HepG2 (cell line): ENCODE data around the gene CDKN1A. TPM values are rescaled to one million over a fixed set of nuclear protein-coding genes. Genes with fewer than 3 reads are reported as not detected.

Experiments used
- ATAC-seq: fragments of 200-7000 bp; cut with Tn5 transposase; 3 replicates; pipeline ENCODE4 v1.9.1; 2020; ENCODE audit warnings: mild to moderate bottlenecking, moderate library complexity
- BruUV-seq: library from RNA; stranded (reverse); fragments of 400-500 nt; replicated peaks from 2 replicates; lab custom pipeline; 2021; lab: Mats Ljungman, UMichigan
- CTCF ChIA-PET: fragments of 300-600 bp; formaldehyde crosslinking; extraction: SDS; loops from one replicate; lab custom pipeline; 2021; ENCODE audit warnings: low total read pairs, inconsistent platforms, low intra/inter-chr PET ratio; lab: Yijun Ruan, JAX
- POLR2A ChIA-PET: fragments of 350-600 bp; sonication (Branson Sonifier 250); formaldehyde crosslinking; loops from one replicate; lab custom pipeline; 2020; ENCODE audit warnings: antibody characterized with exemption, inconsistent platforms; lab: Yijun Ruan, JAX
- DNase-seq: peaks from one replicate; pipeline ENCODE4 v3.0.0-alpha.2; 2015; ENCODE audit warnings: low spot score
- FAIRE-seq: peaks from 3 replicates; lab custom pipeline; 2011; peaks lifted over from hg19 to GRCh38; lab: Jason Lieb, UNC
- H2AFZ ChIP-seq: one replicate; pipeline ENCODE4 v1.6.1; 2011; ENCODE audit warnings: low read length, inconsistent platforms
- H3K27ac ChIP-seq: fragments of 300-600 bp; 3 replicates; pipeline ENCODE4 v1.8.0; 2011; ENCODE audit warnings: mixed run types, mild to moderate bottlenecking, mixed read lengths, low read length, inconsistent platforms; ENCODE audit not compliant: insufficient read depth; ENCODE audit errors: extremely low read length
- H3K27me3 ChIP-seq, 2 experiments: fragments of 200-600 bp in 1 of 2; 2 replicates in 1 of 2; 3 replicates in 1 of 2; pipeline versions ENCODE4 v1.6.0 to v1.8.0; 2011; ENCODE audit warnings: low read length in 2 of 2, mild to moderate bottlenecking in 2 of 2, moderate library complexity in 2 of 2, inconsistent platforms in 1 of 2; ENCODE audit not compliant: insufficient read depth in 2 of 2, control insufficient read depth in 1 of 2
- H3K36me3 ChIP-seq, 2 experiments: fragments of 200-600 bp in 1 of 2; replicated peaks in 1 of 2; 2 replicates in 1 of 2; 3 replicates in 1 of 2; pipeline versions ENCODE4 v1.5.1 to v1.8.0; 2011; ENCODE audit warnings: low read length in 2 of 2, inconsistent platforms in 1 of 2; ENCODE audit not compliant: insufficient read depth in 2 of 2, control insufficient read depth in 1 of 2
- H3K4me1 ChIP-seq: 2 replicates; pipeline ENCODE4 v1.5.1; 2012; ENCODE audit warnings: low read length, inconsistent platforms; ENCODE audit not compliant: insufficient read depth
- H3K4me2 ChIP-seq: 2 replicates; pipeline ENCODE4 v1.6.0; 2011; ENCODE audit warnings: low read depth, low read length, inconsistent platforms
- H3K4me3 ChIP-seq, 3 experiments: fragments of 200-600 bp in 1 of 3; sonication (generic), shearing (Covaris generic) in 1 of 3; replicated peaks in 1 of 3; 2 replicates each; pipeline ENCODE4 v1.5.1; 2011 to 2016; ENCODE audit warnings: low read length in 3 of 3, inconsistent platforms in 2 of 3, low read depth in 2 of 3, mild to moderate bottlenecking in 2 of 3, control low read depth in 1 of 3, mixed read lengths in 1 of 3; ENCODE audit not compliant: insufficient read depth in 1 of 3
- H3K79me2 ChIP-seq: one replicate; pipeline ENCODE4 v1.6.1; 2011; ENCODE audit warnings: low read length, inconsistent platforms; ENCODE audit not compliant: insufficient read depth
- H3K9ac ChIP-seq: 2 replicates; pipeline ENCODE4 v1.6.0; 2011; ENCODE audit warnings: mild to moderate bottlenecking, low read depth, low read length, inconsistent platforms; ENCODE audit not compliant: insufficient read depth
- H3K9me3 ChIP-seq: 2 replicates; pipeline ENCODE4 v1.5.1; 2012; ENCODE audit warnings: mild to moderate bottlenecking, low read length
- H4K20me1 ChIP-seq: 2 replicates; pipeline ENCODE4 v1.6.0; 2011; ENCODE audit warnings: inconsistent platforms, mild to moderate bottlenecking, low read length, moderate library complexity; ENCODE audit not compliant: insufficient read depth
- ARNTL ChIP-seq: sonication (generic); formaldehyde crosslinking; IDR thresholded peaks from 2 replicates; pipeline ENCODE4 v1.4.0; 2020; ENCODE audit warnings: mild to moderate bottlenecking, missing genetic modification reagents
- DNMT1 ChIP-seq: sonication (generic); formaldehyde crosslinking; IDR thresholded peaks from 2 replicates; pipeline ENCODE4 v1.5.1; 2020; ENCODE audit warnings: mild to moderate bottlenecking, missing genetic modification reagents
- KDM2A ChIP-seq: sonication (generic); formaldehyde crosslinking; IDR thresholded peaks from 2 replicates; pipeline ENCODE4 v1.4.0; 2020; ENCODE audit warnings: low read depth, missing genetic modification reagents, borderline replicate concordance
- POLR2G ChIP-seq: fragments of 200-400 bp; formaldehyde crosslinking; IDR thresholded peaks from 2 replicates; pipeline ENCODE4 v1.6.1; 2018; ENCODE audit warnings: mild to moderate bottlenecking, low read depth, low read length, moderate library complexity
- SIN3A ChIP-seq: IDR thresholded peaks from 2 replicates; pipeline ENCODE4 v1.6.1; 2011; ENCODE audit warnings: low read depth, mild to moderate bottlenecking, control low read depth, low read length, borderline replicate concordance
- STAT5B ChIP-seq: sonication (generic); formaldehyde crosslinking; IDR thresholded peaks from 2 replicates; pipeline ENCODE4 v1.4.0; 2020; ENCODE audit warnings: missing genetic modification reagents
- TCF7 ChIP-seq: sonication (generic); IDR thresholded peaks from 2 replicates; pipeline ENCODE4 v1.6.1; 2016; ENCODE audit warnings: antibody characterized with exemption, low read depth
- ZBTB42 ChIP-seq: sonication (generic); formaldehyde crosslinking; IDR thresholded peaks from 2 replicates; pipeline ENCODE4 v1.5.0; 2020; ENCODE audit warnings: mild to moderate bottlenecking, missing genetic modification reagents
- ZNF550 ChIP-seq: sonication (generic); formaldehyde crosslinking; IDR thresholded peaks from 2 replicates; pipeline ENCODE4 v1.4.0; 2020; ENCODE audit warnings: mild to moderate bottlenecking, missing genetic modification reagents, borderline replicate concordance
- ZNF569 ChIP-seq: sonication (generic); formaldehyde crosslinking; IDR thresholded peaks from 2 replicates; pipeline ENCODE4 v1.5.0; 2020; ENCODE audit warnings: mild to moderate bottlenecking, missing genetic modification reagents, moderate library complexity, borderline replicate concordance
- WGBS: methylation state at CpG from one replicate; pipeline ENCODE4 v1.1.6; 2017; ENCODE audit warnings: low lambda C conversion rate; 5-methylcytosine and 5-hydroxymethylcytosine counted together
- in situ Hi-C: cut with HindIII; loops from 2 replicates; pipeline ENCODE4 v1.10.0; 2017; ENCODE audit warnings: low pct_unique_long_range_greater_than_20kb; ENCODE audit not compliant: extremely low pct_ligation_motif_present
- intact Hi-C: fragments of 100-400 bp; cut with micrococcal nuclease; formaldehyde crosslinking; loops from one replicate; pipeline ENCODE4 v1.10.0; 2022; ENCODE audit not compliant: unreplicated experiment
- polyA plus RNA-seq, 8 experiments: library from polyadenylated mRNA; depleted of rRNA in 3 of 8; stranded (reverse) in 7 of 8; unstranded in 1 of 8; fragments of >200 nt; fragmentation: Illumina TruSeq in 4 of 8; extraction: Trizol in 4 of 8; gene quantifications; 2 replicates each; pipeline versions ENCODE4 v1.2.1 to v1.2.3, GENCODE V29; 2011 to 2016; ENCODE audit warnings: low read depth in 4 of 8, missing spikeins in 1 of 8, mixed read lengths in 1 of 8; ENCODE audit not compliant: insufficient read depth in 1 of 8
- total RNA-seq, 5 experiments: library from RNA; depleted of rRNA; stranded (reverse); fragments of >200 nt; fragmentation: Illumina TruSeq; extraction: Trizol; gene quantifications; 2 replicates each; pipeline ENCODE4 v1.2.3, GENCODE V29; 2016; ENCODE audit warnings: low read depth in 1 of 5
- TF ChIP-seq, protein P1 (sequence below): IDR thresholded peaks from 2 replicates; pipeline ENCODE4 v1.6.1; 2016; ENCODE audit warnings: low read depth
- TF ChIP-seq, protein P2 (sequence below): sonication (generic); formaldehyde crosslinking; IDR thresholded peaks from 2 replicates; pipeline ENCODE4 v1.5.1; 2020; ENCODE audit warnings: mild to moderate bottlenecking, missing genetic modification reagents, moderate library complexity

The CDKN1A gene
- total and polyA plus RNA-seq, 2 of the 13 experiments (the other 11 are each of a cell fraction or from before 2014, with no cell fraction given), result 60.7 to 92.1 TPM

DNA sequence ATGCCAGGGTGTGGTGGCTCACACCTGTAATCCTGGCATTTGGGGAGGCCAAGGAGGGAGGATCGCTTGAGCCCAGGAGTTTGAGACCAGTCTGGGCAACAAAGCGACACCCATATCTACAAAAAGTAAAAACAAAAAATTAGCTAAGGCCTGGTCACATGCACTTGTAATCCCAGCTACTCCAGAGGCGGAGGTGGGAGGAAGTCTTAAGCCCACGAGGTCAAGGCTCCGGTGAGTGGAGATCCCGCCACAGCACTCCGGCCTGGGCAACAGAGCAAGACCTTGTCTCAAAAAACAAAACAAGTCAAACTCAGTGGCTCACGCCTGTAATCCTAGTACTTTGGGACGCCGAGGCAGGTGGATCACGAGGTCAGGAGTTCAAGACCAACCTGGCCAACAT lies 48.7 kb upstream of the CDKN1A start:
- Histone ChIP-seq H3K79me2 (no peaks in the 10 kb centered on the region), H3K4me2 (no peak overlapping the region), H3K27me3 (peaks cover 5 to 65% of the 10 kb centered on the region in 2 experiments), H3K36me3 (no peaks in the 10 kb centered on the region), H3K27ac (no peak overlapping the region), H3K4me3 (no peak overlapping the region), H2AFZ (no peak overlapping the region), H3K9ac (no peak overlapping the region), H4K20me1 (no peaks in the 10 kb centered on the region), H3K9me3 (no peaks in the 10 kb centered on the region), H3K4me1 (peaks cover 53% of the 10 kb centered on the region)
- WGBS, result 40% methylated on average over 11 of the region's 11 CpGs
- no peak for ATAC-seq
- ChIA-PET CTCF (no interaction called here), POLR2A (interaction anchor here (1.4 to 1.6 kb wide), 2 partner anchors 37 to 46 kb away, joined by 3 to 6 read pairs; no protein-coding TSS in a partner anchor)
- no TSS peak for BruUV-seq
- in situ Hi-C loops (no loop called here), intact Hi-C loops (loop anchor here (10.0 kb wide), 1 partner anchor 225 kb away; no protein-coding TSS in a partner anchor)
- no peak for FAIRE-seq
- no peak for TF ChIP-seq SIN3A
- 0 out of 2 replicates have a peak, but pooled peaks have one; percentile 21 for TF ChIP-seq KDM2A
- TF ChIP-seq, protein P1, sequence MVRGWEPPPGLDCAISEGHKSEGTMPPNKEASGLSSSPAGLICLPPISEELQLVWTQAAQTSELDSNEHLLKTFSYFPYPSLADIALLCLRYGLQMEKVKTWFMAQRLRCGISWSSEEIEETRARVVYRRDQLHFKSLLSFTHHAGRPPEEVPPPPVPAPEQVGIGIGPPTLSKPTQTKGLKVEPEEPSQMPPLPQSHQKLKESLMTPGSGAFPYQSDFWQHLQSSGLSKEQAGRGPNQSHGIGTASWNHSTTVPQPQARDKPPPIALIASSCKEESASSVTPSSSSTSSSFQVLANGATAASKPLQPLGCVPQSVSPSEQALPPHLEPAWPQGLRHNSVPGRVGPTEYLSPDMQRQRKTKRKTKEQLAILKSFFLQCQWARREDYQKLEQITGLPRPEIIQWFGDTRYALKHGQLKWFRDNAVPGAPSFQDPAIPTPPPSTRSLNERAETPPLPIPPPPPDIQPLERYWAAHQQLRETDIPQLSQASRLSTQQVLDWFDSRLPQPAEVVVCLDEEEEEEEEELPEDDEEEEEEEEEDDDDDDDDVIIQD (CRISPR knock-in tag), result no peak
- DNase-seq, result no peak

DNA sequence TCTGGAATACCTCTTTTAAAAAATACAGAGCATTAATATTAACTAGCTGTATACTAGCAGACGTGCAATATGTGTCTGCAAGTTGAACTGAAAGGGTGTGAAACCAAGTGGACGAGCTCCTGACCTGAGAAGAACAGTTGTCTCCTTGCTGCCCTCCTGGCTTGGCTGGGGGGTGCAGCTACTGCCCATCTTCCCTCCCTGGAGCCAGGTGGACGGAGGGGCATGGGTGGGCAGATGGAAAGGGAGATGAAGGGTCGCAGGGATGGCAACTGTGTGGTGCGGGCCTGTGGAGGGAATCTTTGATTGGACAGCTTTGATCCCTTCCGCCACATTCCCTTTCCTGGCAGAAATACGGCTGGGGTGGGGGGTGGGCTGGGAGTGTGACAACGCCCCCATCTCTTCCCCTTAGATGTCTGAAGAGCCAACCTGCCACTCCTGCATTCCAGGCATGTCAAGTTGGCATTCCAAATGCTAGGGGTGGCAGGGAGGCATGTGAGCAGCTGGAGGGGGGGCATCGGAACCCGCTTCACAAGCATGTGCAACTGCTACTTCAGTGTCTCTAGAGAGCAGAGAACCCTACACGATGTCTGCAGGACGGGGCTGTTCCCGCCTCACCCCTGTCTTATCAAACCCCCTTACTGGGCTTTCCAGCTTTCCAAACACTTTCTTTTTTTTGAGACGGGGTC lies 47.0 kb upstream of the CDKN1A start:
- FAIRE-seq (no peak), ATAC-seq (0 out of 3 replicates have a peak, but pooled peaks have one; percentile 10), DNase-seq (no peak)
- Histone ChIP-seq H3K27me3 (peaks cover 6 to 66% of the 10 kb centered on the region in 2 experiments), H3K79me2 (no peaks in the 10 kb centered on the region), H3K36me3 (no peaks in the 10 kb centered on the region), H3K4me1 (peaks cover 46% of the 10 kb centered on the region), H3K4me2 (peak overlapping the region; percentile 13; the same call in 1 of the 2 replicates), H4K20me1 (no peaks in the 10 kb centered on the region), H2AFZ (no peak overlapping the region), H3K27ac (no peak overlapping the region), H3K9me3 (no peaks in the 10 kb centered on the region), H3K9ac (no peak overlapping the region), H3K4me3 (peak overlapping the region in 1 of 3 experiments; percentile 31; a peak in 1 of 6 replicates)
- no TSS peak for BruUV-seq
- in situ Hi-C loops, result no loop called here
- intact Hi-C loops, result no loop called here
- CTCF ChIA-PET, result no interaction called here
- POLR2A ChIA-PET, result interaction anchor here (1.0 to 1.5 kb wide), 3 partner anchors 11 to 47 kb away, joined by 4 to 7 read pairs (median 6); partner anchors contain the start of gene CDKN1A
- WGBS, result 18% methylated on average over 14 of the region's 14 CpGs
- TF ChIP-seq POLR2G, result no peak
- TF ChIP-seq TCF7, result peak; percentile 16; the same call in 1 of the 2 replicates
- no peak for TF ChIP-seq STAT5B (CRISPR knock-in tag)
- TF ChIP-seq ZNF550 (CRISPR knock-in tag), result no peak
- TF ChIP-seq ARNTL (CRISPR knock-in tag), result no peak
- TF ChIP-seq, protein P2, sequence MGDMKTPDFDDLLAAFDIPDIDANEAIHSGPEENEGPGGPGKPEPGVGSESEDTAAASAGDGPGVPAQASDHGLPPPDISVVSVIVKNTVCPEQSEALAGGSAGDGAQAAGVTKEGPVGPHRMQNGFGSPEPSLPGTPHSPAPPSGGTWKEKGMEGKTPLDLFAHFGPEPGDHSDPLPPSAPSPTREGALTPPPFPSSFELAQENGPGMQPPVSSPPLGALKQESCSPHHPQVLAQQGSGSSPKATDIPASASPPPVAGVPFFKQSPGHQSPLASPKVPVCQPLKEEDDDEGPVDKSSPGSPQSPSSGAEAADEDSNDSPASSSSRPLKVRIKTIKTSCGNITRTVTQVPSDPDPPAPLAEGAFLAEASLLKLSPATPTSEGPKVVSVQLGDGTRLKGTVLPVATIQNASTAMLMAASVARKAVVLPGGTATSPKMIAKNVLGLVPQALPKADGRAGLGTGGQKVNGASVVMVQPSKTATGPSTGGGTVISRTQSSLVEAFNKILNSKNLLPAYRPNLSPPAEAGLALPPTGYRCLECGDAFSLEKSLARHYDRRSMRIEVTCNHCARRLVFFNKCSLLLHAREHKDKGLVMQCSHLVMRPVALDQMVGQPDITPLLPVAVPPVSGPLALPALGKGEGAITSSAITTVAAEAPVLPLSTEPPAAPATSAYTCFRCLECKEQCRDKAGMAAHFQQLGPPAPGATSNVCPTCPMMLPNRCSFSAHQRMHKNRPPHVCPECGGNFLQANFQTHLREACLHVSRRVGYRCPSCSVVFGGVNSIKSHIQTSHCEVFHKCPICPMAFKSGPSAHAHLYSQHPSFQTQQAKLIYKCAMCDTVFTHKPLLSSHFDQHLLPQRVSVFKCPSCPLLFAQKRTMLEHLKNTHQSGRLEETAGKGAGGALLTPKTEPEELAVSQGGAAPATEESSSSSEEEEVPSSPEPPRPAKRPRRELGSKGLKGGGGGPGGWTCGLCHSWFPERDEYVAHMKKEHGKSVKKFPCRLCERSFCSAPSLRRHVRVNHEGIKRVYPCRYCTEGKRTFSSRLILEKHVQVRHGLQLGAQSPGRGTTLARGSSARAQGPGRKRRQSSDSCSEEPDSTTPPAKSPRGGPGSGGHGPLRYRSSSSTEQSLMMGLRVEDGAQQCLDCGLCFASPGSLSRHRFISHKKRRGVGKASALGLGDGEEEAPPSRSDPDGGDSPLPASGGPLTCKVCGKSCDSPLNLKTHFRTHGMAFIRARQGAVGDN, result peak; percentile 38
- TF ChIP-seq DNMT1 (CRISPR knock-in tag), result no peak
- TF ChIP-seq ZNF569 (CRISPR knock-in tag), result no peak
- no peak for TF ChIP-seq ZBTB42
